K562 (cell line): ENCODE data around the gene NTNG1. TPM values are rescaled to one million over a fixed set of nuclear protein-coding genes. Genes with fewer than 3 reads are reported as not detected.

Experiments
- ATAC-seq: fragments of 200-7000 bp; cut with Tn5 transposase; 3 replicates; pipeline ENCODE4 v1.9.1; 2020; ENCODE audit warnings: moderate library complexity
- BruUV-seq: library from RNA; stranded (reverse); fragments of 400-500 nt; replicated peaks from 2 replicates; lab custom pipeline; 2021; lab: Mats Ljungman, UMichigan
- CTCF ChIA-PET: fragments of 300-600 bp; formaldehyde crosslinking; extraction: SDS; loops from one replicate; lab custom pipeline; 2021; ENCODE audit warnings: low intra/inter-chr PET ratio; lab: Yijun Ruan, JAX
- POLR2A ChIA-PET: fragments of 300-600, 350-650 bp; sonication (Branson Sonifier 250); formaldehyde crosslinking; extraction: SDS; loops from one replicate; lab custom pipeline; 2021; ENCODE audit warnings: antibody characterized with exemption, inconsistent platforms; lab: Yijun Ruan, JAX
- DNase-seq, 4 experiments: peaks; one replicate each; pipeline versions ENCODE4 v3.0.0 to v3.0.0-alpha.2; 2011 to 2018; ENCODE audit warnings: low spot score in 3 of 4, mixed read lengths in 3 of 4; ENCODE audit errors: extremely low read depth in 1 of 4
- FAIRE-seq: peaks from 2 replicates; lab custom pipeline; 2011; peaks lifted over from hg19 to GRCh38; lab: Jason Lieb, UNC
- H2AFZ ChIP-seq: 2 replicates; pipeline ENCODE4 v1.6.0; 2011; ENCODE audit warnings: low read depth, low read length, control low read depth, inconsistent platforms
- H3K27ac ChIP-seq: fragments of 200-600 bp; 3 replicates; pipeline ENCODE4 v1.8.0; 2011; ENCODE audit warnings: low read depth, mild to moderate bottlenecking, control low read depth, inconsistent platforms, low read length, moderate library complexity, mixed read lengths; ENCODE audit errors: extremely low read depth
- H3K27me3 ChIP-seq, 2 experiments: fragments of 300-600 bp in 1 of 2; 2 replicates in 1 of 2; 3 replicates in 1 of 2; pipeline versions ENCODE4 v1.6.0 to v1.8.0; 2011; ENCODE audit warnings: inconsistent platforms in 2 of 2, low read length in 2 of 2, mild to moderate bottlenecking in 1 of 2, mixed read lengths in 1 of 2, moderate library complexity in 1 of 2; ENCODE audit not compliant: control insufficient read depth in 2 of 2, insufficient read depth in 2 of 2
- H3K36me3 ChIP-seq: fragments of 300-600 bp; 3 replicates; pipeline ENCODE4 v1.8.0; 2011; ENCODE audit warnings: mild to moderate bottlenecking, low read length, inconsistent platforms; ENCODE audit not compliant: control insufficient read depth, insufficient read depth
- H3K4me1 ChIP-seq, 2 experiments: fragments of 200-600 bp in 1 of 2; replicated peaks in 1 of 2; 2 replicates in 1 of 2; 3 replicates in 1 of 2; pipeline versions ENCODE4 v1.5.1 to v1.8.0; 2011; ENCODE audit warnings: inconsistent platforms in 2 of 2, low read length in 2 of 2, mild to moderate bottlenecking in 1 of 2, mixed read lengths in 1 of 2, moderate library complexity in 1 of 2; ENCODE audit not compliant: control insufficient read depth in 2 of 2, insufficient read depth in 2 of 2
- H3K4me2 ChIP-seq: 2 replicates; pipeline ENCODE4 v1.6.1; 2011; ENCODE audit warnings: low read length, control low read depth, inconsistent platforms, mixed read lengths; ENCODE audit not compliant: insufficient read depth
- H3K4me3 ChIP-seq: fragments of 200-600 bp; sonication (generic), shearing (Covaris generic); 2 replicates; pipeline ENCODE4 v1.5.1; 2016; ENCODE audit warnings: control low read depth, inconsistent platforms
- H3K79me2 ChIP-seq: fragments of 200-600 bp; 3 replicates; pipeline ENCODE4 v1.8.0; 2011; ENCODE audit warnings: low read length, inconsistent platforms; ENCODE audit not compliant: control insufficient read depth, insufficient read depth
- H3K9ac ChIP-seq, 2 experiments: 2 replicates each; pipeline versions ENCODE4 v1.6.0 to v1.6.1; 2011; ENCODE audit warnings: low read depth in 2 of 2, low read length in 2 of 2, control low read depth in 1 of 2, inconsistent platforms in 1 of 2, mild to moderate bottlenecking in 1 of 2, mixed read lengths in 1 of 2; ENCODE audit not compliant: insufficient read depth in 1 of 2
- H3K9me1 ChIP-seq: one replicate; pipeline ENCODE4 v1.6.0; 2011; ENCODE audit warnings: inconsistent platforms, mild to moderate bottlenecking, low read length, moderate library complexity; ENCODE audit not compliant: control insufficient read depth, insufficient read depth
- H3K9me3 ChIP-seq: replicated peaks from 2 replicates; pipeline ENCODE4 v1.5.1; 2011; ENCODE audit warnings: low read depth, low read length, inconsistent platforms; ENCODE audit not compliant: control insufficient read depth, insufficient read depth
- H4K20me1 ChIP-seq: replicated peaks from 2 replicates; pipeline ENCODE4 v1.6.1; 2011; ENCODE audit warnings: low read length, inconsistent platforms, mixed read lengths; ENCODE audit not compliant: control insufficient read depth, insufficient read depth
- GABPA ChIP-seq: fragments of 200-800 bp; sonication (Bioruptor generic); conservative IDR thresholded peaks from 2 replicates; pipeline ENCODE4 v1.6.1; 2016; ENCODE audit warnings: low read depth, missing genetic modification characterization, missing compliant biosample characterization
- MCM5 ChIP-seq: fragments of 450-650 bp; IDR thresholded peaks from 2 replicates; pipeline ENCODE4 v1.6.1; 2016; ENCODE audit warnings: low read depth
- RBM22 ChIP-seq: fragments of 200-400 bp; formaldehyde crosslinking; IDR thresholded peaks from 2 replicates; pipeline ENCODE4 v1.6.1; 2018; ENCODE audit warnings: low read length, low read depth; ENCODE audit not compliant: poor library complexity, severe bottlenecking
- XRCC5 ChIP-seq: fragments of 200-400 bp; formaldehyde crosslinking; IDR thresholded peaks from 2 replicates; pipeline ENCODE4 v1.6.1; 2017; ENCODE audit warnings: low read depth, mild to moderate bottlenecking, low read length
- ZBTB33 ChIP-seq: sonication (generic); formaldehyde crosslinking; IDR thresholded peaks from 2 replicates; pipeline ENCODE4 v1.8.1; 2023; ENCODE audit warnings: mild to moderate bottlenecking, missing genetic modification reagents
- ZBTB34 ChIP-seq: fragments of 250-450 bp; sonication (Bioruptor Pico); IDR thresholded peaks from 2 replicates; pipeline ENCODE4 v1.8.0; 2021; ENCODE audit warnings: mild to moderate bottlenecking, moderate library complexity
- WGBS: fragments of 100-300 bp; shearing (Covaris generic); methylation state at CpG from one replicate; pipeline ENCODE4 v1.1.6; 2016; ENCODE audit warnings: low coverage, mixed read lengths; ENCODE audit not compliant: insufficient coverage; ENCODE audit errors: missing lambda C conversion rate; 5-methylcytosine and 5-hydroxymethylcytosine counted together
- in situ Hi-C: fragments of 300-500 bp; cut with MboI; formaldehyde crosslinking; loops from 4 replicates; pipeline ENCODE4 v1.15.0; 2018; ENCODE audit warnings: inconsistent platforms, mixed read lengths
- intact Hi-C: fragments of 100-400 bp; cut with micrococcal nuclease; formaldehyde crosslinking; loops from 2 replicates; pipeline ENCODE4 v1.14.2; 2022
- polyA plus RNA-seq, 8 experiments: library from polyadenylated mRNA; depleted of rRNA in 4 of 8; stranded (reverse) in 5 of 8; unstranded in 3 of 8; fragments of >200 nt; fragmentation: Nextera tagmentation in 2 of 8; fragmentation: Illumina TruSeq in 1 of 8; extraction: Ambion mirVana in 2 of 8; extraction: Trizol in 1 of 8; gene quantifications; 2 replicates each; pipeline versions ENCODE4 v1.2.1 to v1.2.3, GENCODE V29; 2011 to 2014; ENCODE audit warnings: inconsistent platforms in 1 of 8, missing spikeins in 1 of 8
- total RNA-seq, 7 experiments: library from RNA; depleted of rRNA in 6 of 7; stranded (reverse); fragments of >200 nt in 6 of 7; fragmentation: Illumina TruSeq in 2 of 7; extraction: Trizol in 2 of 7; gene quantifications; 2 replicates each; pipeline versions ENCODE4 v1.2.1 to v1.2.3, GENCODE V29; 2011 to 2021; ENCODE audit warnings: low replicate concordance in 1 of 7
- TF ChIP-seq, protein P1 (sequence below), 3 experiments: fragments of 200-800 bp in 1 of 3; fragments of 250-450 bp in 1 of 3; fragments of 450-650 bp in 1 of 3; sonication (Bioruptor Pico) in 1 of 3; sonication (Bioruptor generic) in 1 of 3; formaldehyde crosslinking in 1 of 3; IDR thresholded peaks; 2 replicates each; pipeline versions ENCODE4 v1.6.1 to v1.8.0; 2016 to 2022; ENCODE audit warnings: mild to moderate bottlenecking in 2 of 3, missing genetic modification characterization in 2 of 3, missing compliant biosample characterization in 1 of 3, moderate library complexity in 1 of 3

The NTNG1 gene
- total and polyA plus RNA-seq, 9 of the 15 experiments (the other 6 are each of a cell fraction or from before 2014, with no cell fraction given): not detected

DNA sequence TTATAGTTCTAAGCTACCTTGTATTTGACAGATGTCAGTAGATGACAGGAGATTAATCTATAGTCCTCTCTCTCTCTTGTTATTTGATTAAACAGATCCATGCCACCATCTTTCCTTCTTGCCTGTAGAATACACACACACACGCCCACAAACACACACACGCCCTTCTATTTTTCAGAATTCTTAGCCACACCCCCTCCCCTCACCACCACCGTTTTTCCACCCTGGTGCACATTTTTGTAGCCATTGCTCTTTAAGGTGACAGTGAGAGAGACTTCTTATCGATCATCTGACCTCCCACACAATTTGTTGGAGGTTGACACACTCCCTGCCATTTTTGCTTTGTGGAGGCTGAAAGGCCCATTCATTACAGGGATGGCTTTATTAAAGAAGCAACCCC is 123.2 kb downstream of the NTNG1 start:
- H3K4me3 ChIP-seq: no peak overlapping the region
- no peaks in the 10 kb centered on the region for H3K9me3 ChIP-seq
- ChIA-PET POLR2A (no interaction called here), CTCF (no interaction called here)
- H3K9me1 ChIP-seq: no peaks in the 10 kb centered on the region
- no peak overlapping the region for H2AFZ ChIP-seq
- H3K79me2 ChIP-seq: no peaks in the 10 kb centered on the region
- no TSS peak for BruUV-seq
- intact Hi-C loops (no loop called here), in situ Hi-C loops (no loop called here)
- FAIRE-seq (no peak), ATAC-seq (no peak), DNase-seq (no peak)
- H3K27ac ChIP-seq: no peak overlapping the region
- H3K4me1 ChIP-seq: no peaks in the 10 kb centered on the region
- TF ChIP-seq XRCC5 (no peak), ZBTB34 (CRISPR knock-in tag) (no peak), RBM22 (no peak), ZBTB33 (no peak), GABPA (no peak), MCM5 (no peak)
- TF ChIP-seq, protein P1, sequence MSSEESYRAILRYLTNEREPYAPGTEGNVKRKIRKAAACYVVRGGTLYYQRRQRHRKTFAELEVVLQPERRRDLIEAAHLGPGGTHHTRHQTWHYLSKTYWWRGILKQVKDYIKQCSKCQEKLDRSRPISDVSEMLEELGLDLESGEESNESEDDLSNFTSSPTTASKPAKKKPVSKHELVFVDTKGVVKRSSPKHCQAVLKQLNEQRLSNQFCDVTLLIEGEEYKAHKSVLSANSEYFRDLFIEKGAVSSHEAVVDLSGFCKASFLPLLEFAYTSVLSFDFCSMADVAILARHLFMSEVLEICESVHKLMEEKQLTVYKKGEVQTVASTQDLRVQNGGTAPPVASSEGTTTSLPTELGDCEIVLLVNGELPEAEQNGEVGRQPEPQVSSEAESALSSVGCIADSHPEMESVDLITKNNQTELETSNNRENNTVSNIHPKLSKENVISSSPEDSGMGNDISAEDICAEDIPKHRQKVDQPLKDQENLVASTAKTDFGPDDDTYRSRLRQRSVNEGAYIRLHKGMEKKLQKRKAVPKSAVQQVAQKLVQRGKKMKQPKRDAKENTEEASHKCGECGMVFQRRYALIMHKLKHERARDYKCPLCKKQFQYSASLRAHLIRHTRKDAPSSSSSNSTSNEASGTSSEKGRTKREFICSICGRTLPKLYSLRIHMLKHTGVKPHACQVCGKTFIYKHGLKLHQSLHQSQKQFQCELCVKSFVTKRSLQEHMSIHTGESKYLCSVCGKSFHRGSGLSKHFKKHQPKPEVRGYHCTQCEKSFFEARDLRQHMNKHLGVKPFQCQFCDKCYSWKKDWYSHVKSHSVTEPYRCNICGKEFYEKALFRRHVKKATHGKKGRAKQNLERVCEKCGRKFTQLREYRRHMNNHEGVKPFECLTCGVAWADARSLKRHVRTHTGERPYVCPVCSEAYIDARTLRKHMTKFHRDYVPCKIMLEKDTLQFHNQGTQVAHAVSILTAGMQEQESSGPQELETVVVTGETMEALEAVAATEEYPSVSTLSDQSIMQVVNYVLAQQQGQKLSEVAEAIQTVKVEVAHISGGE (CRISPR knock-in tag; IDR thresholded peaks at IDR 0.05): 0 out of 6 replicates have a peak, but pooled peaks of 1 of the 3 experiments have one; percentile 38
- 0% methylated on average over 4 of the region's 4 CpGs for WGBS
- H3K36me3 ChIP-seq: no peaks in the 10 kb centered on the region
- no peaks in the 10 kb centered on the region for H3K27me3 ChIP-seq
- H3K9ac ChIP-seq: no peak overlapping the region
- no peaks in the 10 kb centered on the region for H4K20me1 ChIP-seq
- no peak overlapping the region for H3K4me2 ChIP-seq
